A673 (cell line): ENCODE results near the gene HIGD1C. TPM values are rescaled to one million over a fixed set of nuclear protein-coding genes. Genes with fewer than 3 reads are reported as not detected.
A peak's percentile ranks its signal among the peaks of the same experiment; 100 is the strongest.

Experiments
- BruUV-seq: library from RNA; stranded (reverse); fragments of 400-500 nt; replicated peaks from 2 replicates; lab custom pipeline; 2021; lab: Mats Ljungman, UMichigan
- CTCF ChIA-PET: fragments of 300-600 bp; sonication (Branson Sonifier 250); formaldehyde crosslinking; loops from one replicate; lab custom pipeline; 2022; ENCODE audit warnings: antibody characterized with exemption; lab: Charles Lee
- POLR2A ChIA-PET: fragments of 300-600 bp; sonication (Branson Sonifier 250); formaldehyde crosslinking; loops from one replicate; lab custom pipeline; 2022; ENCODE audit warnings: antibody characterized with exemption; ENCODE audit not compliant: low non-redundant PET; lab: Charles Lee
- DNase-seq: peaks from one replicate; pipeline ENCODE4 v3.0.0-alpha.2; 2015; ENCODE audit warnings: low spot score
- H3K27ac ChIP-seq: fragments of 200-600 bp; sonication (generic); 2 replicates; pipeline ENCODE4 v1.5.1; 2016; ENCODE audit warnings: mixed run types, low read depth, mild to moderate bottlenecking, mixed read lengths, antibody characterized with exemption, low read length; ENCODE audit not compliant: poor library complexity, severe bottlenecking
- H3K27me3 ChIP-seq: fragments of 200-600 bp; sonication (generic); replicated peaks from 2 replicates; pipeline ENCODE4 v1.6.1; 2017; ENCODE audit warnings: mixed run types, low read depth, mild to moderate bottlenecking, mixed read lengths, antibody characterized with exemption, low read length; ENCODE audit not compliant: insufficient read depth, poor library complexity
- H3K36me3 ChIP-seq: fragments of 200-600 bp; sonication (generic); 2 replicates; pipeline ENCODE4 v1.6.1; 2016; ENCODE audit warnings: mixed run types, mild to moderate bottlenecking, mixed read lengths, antibody characterized with exemption, low read length; ENCODE audit not compliant: insufficient read depth, poor library complexity, severe bottlenecking
- H3K4me1 ChIP-seq: fragments of 200-600 bp; sonication (generic); 2 replicates; pipeline ENCODE4 v1.6.1; 2017; ENCODE audit warnings: mixed run types, mild to moderate bottlenecking, mixed read lengths, antibody characterized with exemption, low read length; ENCODE audit not compliant: insufficient read depth, poor library complexity, severe bottlenecking
- H3K4me3 ChIP-seq: fragments of 200-600 bp; sonication (generic); 2 replicates; pipeline ENCODE4 v1.5.1; 2016; ENCODE audit warnings: low read depth, mixed run types, mild to moderate bottlenecking, mixed read lengths, low read length; ENCODE audit not compliant: poor library complexity, severe bottlenecking
- H3K9me3 ChIP-seq: fragments of 200-600 bp; sonication (generic); 2 replicates; pipeline ENCODE4 v1.6.1; 2016; ENCODE audit warnings: mixed run types, low read depth, mild to moderate bottlenecking, mixed read lengths, antibody characterized with exemption, low read length; ENCODE audit not compliant: poor library complexity, severe bottlenecking
- EZH2 ChIP-seq: fragments of 200-600 bp; sonication (generic); IDR thresholded peaks from 2 replicates; pipeline ENCODE4 v1.6.1; 2017; ENCODE audit warnings: borderline replicate concordance, low read depth, mild to moderate bottlenecking, mixed read lengths, antibody characterized with exemption, low read length; ENCODE audit not compliant: poor library complexity, severe bottlenecking
- intact Hi-C: fragments of 100-400 bp; cut with micrococcal nuclease; formaldehyde crosslinking; loops from one replicate; pipeline ENCODE4 v1.10.0; 2022; ENCODE audit not compliant: unreplicated experiment
- total RNA-seq: library from RNA; stranded (reverse); gene quantifications from 2 replicates; pipeline ENCODE4 v1.2.3, GENCODE V29; 2021
- TF ChIP-seq, protein P1 (sequence below): fragments of 300-800, 200-600 bp; sonication (generic); conservative IDR thresholded peaks from 2 replicates; pipeline ENCODE4 v1.5.1; 2017; ENCODE audit warnings: low read depth, mild to moderate bottlenecking, antibody characterized with exemption, low read length, moderate library complexity, mixed read lengths

The HIGD1C gene
- total RNA-seq, 1 experiment from 2014 or later: not detected

- Histone ChIP-seq H3K36me3 (no peaks in the 10 kb centered on the region), H3K4me1 (peaks cover 5% of the 10 kb centered on the region), H3K27ac (no peak overlapping the region), H3K9me3 (no peaks in the 10 kb centered on the region), H3K27me3 (no peaks in the 10 kb centered on the region), H3K4me3 (no peak overlapping the region)
- DNase-seq: peak; percentile 28
- intact Hi-C loops: no loop called here
- no TSS peak for BruUV-seq
- TF ChIP-seq EZH2: no peak
- TF ChIP-seq, protein P1, sequence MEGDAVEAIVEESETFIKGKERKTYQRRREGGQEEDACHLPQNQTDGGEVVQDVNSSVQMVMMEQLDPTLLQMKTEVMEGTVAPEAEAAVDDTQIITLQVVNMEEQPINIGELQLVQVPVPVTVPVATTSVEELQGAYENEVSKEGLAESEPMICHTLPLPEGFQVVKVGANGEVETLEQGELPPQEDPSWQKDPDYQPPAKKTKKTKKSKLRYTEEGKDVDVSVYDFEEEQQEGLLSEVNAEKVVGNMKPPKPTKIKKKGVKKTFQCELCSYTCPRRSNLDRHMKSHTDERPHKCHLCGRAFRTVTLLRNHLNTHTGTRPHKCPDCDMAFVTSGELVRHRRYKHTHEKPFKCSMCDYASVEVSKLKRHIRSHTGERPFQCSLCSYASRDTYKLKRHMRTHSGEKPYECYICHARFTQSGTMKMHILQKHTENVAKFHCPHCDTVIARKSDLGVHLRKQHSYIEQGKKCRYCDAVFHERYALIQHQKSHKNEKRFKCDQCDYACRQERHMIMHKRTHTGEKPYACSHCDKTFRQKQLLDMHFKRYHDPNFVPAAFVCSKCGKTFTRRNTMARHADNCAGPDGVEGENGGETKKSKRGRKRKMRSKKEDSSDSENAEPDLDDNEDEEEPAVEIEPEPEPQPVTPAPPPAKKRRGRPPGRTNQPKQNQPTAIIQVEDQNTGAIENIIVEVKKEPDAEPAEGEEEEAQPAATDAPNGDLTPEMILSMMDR: no peak
- CTCF ChIA-PET: no interaction called here
- POLR2A ChIA-PET: no interaction called here
Observed at GRCh38 chr12:50960130-50960529, 7.8 kb downstream of the HIGD1C start.

- intact Hi-C loops: no loop called here
- Histone ChIP-seq H3K4me3 (no peak overlapping the region), H3K27me3 (no peaks in the 10 kb centered on the region), H3K36me3 (no peaks in the 10 kb centered on the region), H3K4me1 (peaks cover 5% of the 10 kb centered on the region), H3K27ac (no peak overlapping the region), H3K9me3 (no peaks in the 10 kb centered on the region)
- POLR2A ChIA-PET: no interaction called here
- no peak for DNase-seq
- no TSS peak for BruUV-seq
- no peak for TF ChIP-seq EZH2
- TF ChIP-seq, protein P1: no peak
- CTCF ChIA-PET: no interaction called here
Observed at GRCh38 chr12:50961708-50962107, 9.4 kb downstream of the HIGD1C start.

DNA sequence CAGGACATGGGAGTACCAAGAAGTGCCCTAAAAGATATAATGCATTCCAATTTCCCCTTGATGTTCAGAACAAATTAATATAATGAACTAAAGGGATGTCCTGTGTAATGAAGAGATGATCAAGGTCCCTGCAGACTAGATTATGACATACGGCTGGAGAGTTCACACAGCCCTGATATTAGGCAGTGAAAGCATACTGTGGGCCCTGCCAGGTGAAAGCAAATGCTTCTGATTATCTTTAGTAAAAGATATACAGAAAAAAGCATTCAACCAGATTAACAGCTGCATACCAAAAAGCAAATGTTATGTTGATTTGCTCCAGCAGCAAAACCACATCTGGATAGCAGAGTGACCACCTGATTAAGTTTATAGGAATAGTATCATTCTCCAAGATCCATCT is 12.1 kb downstream of the HIGD1C start:
- no peak for TF ChIP-seq EZH2
- TF ChIP-seq, protein P1: no peak
- intact Hi-C loops: no loop called here
- no peaks in the 10 kb centered on the region for H3K27me3 ChIP-seq
- H3K9me3 ChIP-seq: no peaks in the 10 kb centered on the region
- ChIA-PET CTCF (no interaction called here), POLR2A (interaction anchor here (0.6 kb wide), 1 partner anchor 72 kb away, joined by 3 read pairs; no protein-coding TSS in a partner anchor)
- peaks cover 5% of the 10 kb centered on the region for H3K4me1 ChIP-seq
- no peak for DNase-seq
- no peak overlapping the region for H3K27ac ChIP-seq
- BruUV-seq: no TSS peak
- H3K4me3 ChIP-seq: no peak overlapping the region
- no peaks in the 10 kb centered on the region for H3K36me3 ChIP-seq
